SK-N-SH treated with all-trans-retinoic acid at 6 μM for 48 hours (cell line): ENCODE data around the gene SYNRG.

ENCODE experiments used
- ATAC-seq: fragments of 200-7000 bp; cut with Tn5 transposase; 3 replicates; pipeline ENCODE4 v1.9.1; 2020; ENCODE audit warnings: mild to moderate bottlenecking, moderate library complexity
- ARNTL ChIP-seq: fragments of 450-650 bp; formaldehyde crosslinking; IDR thresholded peaks from 2 replicates; pipeline ENCODE4 v1.5.0; 2020; ENCODE audit warnings: low read depth, mild to moderate bottlenecking, moderate library complexity, borderline replicate concordance
- CSDC2 ChIP-seq: fragments of 250-450 bp; sonication (Bioruptor Pico); IDR thresholded peaks from 2 replicates; pipeline ENCODE4 v1.5.0; 2020; ENCODE audit warnings: mild to moderate bottlenecking, moderate library complexity
- CSRNP3 ChIP-seq: fragments of 250-450 bp; sonication (Bioruptor Pico); IDR thresholded peaks from 2 replicates; pipeline ENCODE4 v1.5.1; 2021; ENCODE audit warnings: mild to moderate bottlenecking, moderate library complexity
- ESRRG ChIP-seq: fragments of 250-450 bp; sonication (Bioruptor Pico); IDR thresholded peaks from 2 replicates; pipeline ENCODE4 v1.6.1; 2021; ENCODE audit warnings: mild to moderate bottlenecking
- ISL1 ChIP-seq: fragments of 250-450 bp; sonication (Bioruptor Pico); IDR thresholded peaks from 2 replicates; pipeline ENCODE4 v2.1.2; 2022; ENCODE audit warnings: mild to moderate bottlenecking, moderate library complexity
- PATZ1 ChIP-seq: fragments of 250-450 bp; sonication (Bioruptor Pico); IDR thresholded peaks from 2 replicates; pipeline ENCODE4 v1.8.0; 2020; ENCODE audit warnings: mild to moderate bottlenecking, moderate library complexity, borderline replicate concordance
- POU6F1 ChIP-seq: fragments of 250-450 bp; sonication (Bioruptor Pico); IDR thresholded peaks from 2 replicates; pipeline ENCODE4 v1.8.0; 2021; ENCODE audit warnings: low read depth, mild to moderate bottlenecking, moderate library complexity, borderline replicate concordance
- PPARA ChIP-seq: fragments of 250-450 bp; sonication (Bioruptor Pico); IDR thresholded peaks from 2 replicates; pipeline ENCODE4 v1.5.0; 2020; ENCODE audit warnings: mild to moderate bottlenecking, borderline replicate concordance
- RARB ChIP-seq: fragments of 250-450 bp; sonication (Bioruptor Pico); IDR thresholded peaks from 2 replicates; pipeline ENCODE4 v1.8.0; 2021; ENCODE audit warnings: mild to moderate bottlenecking, moderate library complexity
- SNAI2 ChIP-seq: fragments of 250-450 bp; sonication (Bioruptor Pico); IDR thresholded peaks from 2 replicates; pipeline ENCODE4 v1.5.0; 2020; ENCODE audit warnings: mild to moderate bottlenecking, moderate library complexity
- TCF4 ChIP-seq: fragments of 250-450 bp; sonication (Bioruptor Pico); IDR thresholded peaks from 2 replicates; pipeline ENCODE4 v1.8.0; 2021; ENCODE audit warnings: mild to moderate bottlenecking, moderate library complexity, borderline replicate concordance
- TOX ChIP-seq: fragments of 250-450 bp; sonication (Bioruptor Pico); IDR thresholded peaks from 2 replicates; pipeline ENCODE4 v1.8.0; 2021; ENCODE audit warnings: mild to moderate bottlenecking, moderate library complexity, borderline replicate concordance
- ZC3H10 ChIP-seq: fragments of 250-450 bp; sonication (Bioruptor Pico); IDR thresholded peaks from 2 replicates; pipeline ENCODE4 v1.5.1; 2021; ENCODE audit warnings: mild to moderate bottlenecking, moderate library complexity
- ZFP3 ChIP-seq: fragments of 250-450 bp; sonication (Bioruptor Pico); IDR thresholded peaks from 2 replicates; pipeline ENCODE4 v1.5.0; 2020; ENCODE audit warnings: mild to moderate bottlenecking, moderate library complexity
- ZFP30 ChIP-seq: fragments of 450-650 bp; formaldehyde crosslinking; IDR thresholded peaks from 2 replicates; pipeline ENCODE4 v1.5.0; 2022; ENCODE audit warnings: mild to moderate bottlenecking, moderate library complexity
- ZNF70 ChIP-seq: fragments of 450-650 bp; formaldehyde crosslinking; IDR thresholded peaks from 2 replicates; pipeline ENCODE4 v1.5.0; 2020; ENCODE audit warnings: mild to moderate bottlenecking, moderate library complexity
- ZNF8 ChIP-seq: fragments of 450-650 bp; formaldehyde crosslinking; IDR thresholded peaks from 2 replicates; pipeline ENCODE4 v1.5.0; 2020; ENCODE audit warnings: mild to moderate bottlenecking, moderate library complexity
- TF ChIP-seq, protein P1 (sequence below): fragments of 250-450 bp; sonication (Bioruptor Pico); IDR thresholded peaks from 2 replicates; pipeline ENCODE4 v1.5.0; 2020; ENCODE audit warnings: mild to moderate bottlenecking, moderate library complexity

The SYNRG gene

GRCh38 chr17:37521821-37522220 is 87.4 kb downstream of the SYNRG start (continued):
- TF ChIP-seq CSRNP3 (no peak), ZNF70 (CRISPR knock-in tag) (no peak)

- no peak for TF ChIP-seq CSRNP3
- no peak for TF ChIP-seq TOX (CRISPR knock-in tag)
- TF ChIP-seq ZC3H10: no peak
- TF ChIP-seq SNAI2: no peak
- TF ChIP-seq ZFP3 (CRISPR knock-in tag): no peak
- no peak for TF ChIP-seq ESRRG (CRISPR knock-in tag)
- no peak for TF ChIP-seq ZNF8
- no peak for TF ChIP-seq PATZ1 (CRISPR knock-in tag)
- TF ChIP-seq ZNF70 (CRISPR knock-in tag): no peak
- TF ChIP-seq PPARA (CRISPR knock-in tag): no peak
- ATAC-seq: no peak
Measured at GRCh38 chr17:37520174-37520573, 89.0 kb downstream of the SYNRG start.

DNA sequence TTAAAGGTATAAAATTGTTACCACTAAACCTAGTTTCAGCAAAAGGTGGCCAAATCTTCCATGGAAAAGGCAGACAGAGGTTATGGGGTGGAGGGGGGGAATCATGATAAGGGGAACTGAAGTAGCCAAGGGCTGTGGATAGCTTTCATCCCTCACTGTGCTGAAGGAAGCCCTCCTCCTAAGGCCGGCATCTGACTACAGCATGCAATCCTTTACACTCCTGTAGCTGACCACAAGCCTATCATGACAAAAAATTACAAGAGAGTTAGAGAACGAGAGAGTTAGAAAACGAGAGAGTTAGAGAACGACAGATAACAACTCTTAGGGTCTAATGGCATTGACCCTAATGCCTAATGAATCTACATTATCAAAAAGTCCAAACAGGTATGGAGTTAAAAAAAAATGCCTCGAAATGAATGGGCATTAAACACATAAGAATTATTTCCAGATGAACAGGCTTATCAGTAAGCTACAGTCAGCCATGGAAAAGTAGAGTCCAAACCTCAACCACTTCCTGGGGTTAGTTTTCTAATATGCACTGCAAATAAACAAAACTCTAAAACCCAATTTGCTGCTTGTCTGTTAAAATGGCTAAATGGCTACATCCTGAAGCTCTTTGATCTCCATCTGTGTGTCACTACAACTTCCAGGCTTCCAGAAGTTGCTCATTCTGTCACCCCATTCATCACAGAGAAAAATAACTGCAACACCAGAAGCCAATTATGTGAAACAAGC is 89.8 kb downstream of the SYNRG start:
- no peak for ATAC-seq

DNA sequence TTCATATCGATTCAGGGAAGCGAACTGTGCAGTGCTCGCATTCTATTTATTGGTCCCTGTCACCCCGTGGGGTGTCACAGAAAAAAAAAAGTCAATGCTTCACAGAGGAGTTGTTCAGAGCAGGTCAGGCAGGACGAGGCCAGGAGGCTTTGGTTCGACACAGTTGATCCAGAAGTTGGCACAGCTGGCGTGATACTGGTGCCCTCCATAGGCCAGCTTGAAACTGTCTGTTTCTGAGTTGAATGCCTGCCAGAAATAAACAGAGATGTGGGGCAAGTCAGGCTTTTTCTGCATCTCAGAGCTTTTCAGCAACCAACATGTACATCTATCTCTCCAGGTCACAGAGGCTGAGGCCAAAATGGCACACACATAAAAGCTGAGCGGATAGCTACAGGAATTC is 90.4 kb downstream of the SYNRG start:
- ATAC-seq: no peak

More for the DNA sequence above, 89.8 kb downstream of the SYNRG start:
- no peak for TF ChIP-seq ISL1
- TF ChIP-seq ZFP30 (CRISPR knock-in tag): no peak
- TF ChIP-seq ZNF70 (CRISPR knock-in tag): no peak
- TF ChIP-seq TOX (CRISPR knock-in tag): no peak
- TF ChIP-seq TCF4 (CRISPR knock-in tag): no peak
- no peak for TF ChIP-seq PPARA (CRISPR knock-in tag)
- no peak for TF ChIP-seq CSDC2 (CRISPR knock-in tag)
- no peak for TF ChIP-seq ZNF8
- no peak for TF ChIP-seq RARB (CRISPR knock-in tag)
- TF ChIP-seq, protein P1, sequence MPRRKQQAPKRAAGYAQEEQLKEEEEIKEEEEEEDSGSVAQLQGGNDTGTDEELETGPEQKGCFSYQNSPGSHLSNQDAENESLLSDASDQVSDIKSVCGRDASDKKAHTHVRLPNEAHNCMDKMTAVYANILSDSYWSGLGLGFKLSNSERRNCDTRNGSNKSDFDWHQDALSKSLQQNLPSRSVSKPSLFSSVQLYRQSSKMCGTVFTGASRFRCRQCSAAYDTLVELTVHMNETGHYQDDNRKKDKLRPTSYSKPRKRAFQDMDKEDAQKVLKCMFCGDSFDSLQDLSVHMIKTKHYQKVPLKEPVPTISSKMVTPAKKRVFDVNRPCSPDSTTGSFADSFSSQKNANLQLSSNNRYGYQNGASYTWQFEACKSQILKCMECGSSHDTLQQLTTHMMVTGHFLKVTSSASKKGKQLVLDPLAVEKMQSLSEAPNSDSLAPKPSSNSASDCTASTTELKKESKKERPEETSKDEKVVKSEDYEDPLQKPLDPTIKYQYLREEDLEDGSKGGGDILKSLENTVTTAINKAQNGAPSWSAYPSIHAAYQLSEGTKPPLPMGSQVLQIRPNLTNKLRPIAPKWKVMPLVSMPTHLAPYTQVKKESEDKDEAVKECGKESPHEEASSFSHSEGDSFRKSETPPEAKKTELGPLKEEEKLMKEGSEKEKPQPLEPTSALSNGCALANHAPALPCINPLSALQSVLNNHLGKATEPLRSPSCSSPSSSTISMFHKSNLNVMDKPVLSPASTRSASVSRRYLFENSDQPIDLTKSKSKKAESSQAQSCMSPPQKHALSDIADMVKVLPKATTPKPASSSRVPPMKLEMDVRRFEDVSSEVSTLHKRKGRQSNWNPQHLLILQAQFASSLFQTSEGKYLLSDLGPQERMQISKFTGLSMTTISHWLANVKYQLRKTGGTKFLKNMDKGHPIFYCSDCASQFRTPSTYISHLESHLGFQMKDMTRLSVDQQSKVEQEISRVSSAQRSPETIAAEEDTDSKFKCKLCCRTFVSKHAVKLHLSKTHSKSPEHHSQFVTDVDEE (CRISPR knock-in tag): no peak

More for the DNA sequence above, 90.4 kb downstream of the SYNRG start:
- TF ChIP-seq ARNTL (CRISPR knock-in tag) (no peak), ZNF8 (no peak), ESRRG (CRISPR knock-in tag) (no peak), ZFP30 (CRISPR knock-in tag) (no peak), POU6F1 (no peak), TCF4 (CRISPR knock-in tag) (no peak), PPARA (CRISPR knock-in tag) (no peak)
